OCI-LY7 (cell line): ENCODE measurements around the gene UGT1A4. TPM values are rescaled to one million over a fixed set of nuclear protein-coding genes. Genes with fewer than 3 reads are reported as not detected.

Experiments
- BruUV-seq: library from RNA; stranded (reverse); fragments of 400-500 nt; replicated peaks from 2 replicates; lab custom pipeline; 2021; lab: Mats Ljungman, UMichigan
- CTCF ChIA-PET: fragments of 300-600 bp; sonication (Branson Sonifier 250); formaldehyde crosslinking; loops from one replicate; lab custom pipeline; 2022; ENCODE audit warnings: antibody characterized with exemption; ENCODE audit not compliant: unreplicated experiment; lab: Charles Lee
- POLR2A ChIA-PET: fragments of 300-600 bp; sonication (Branson Sonifier 250); formaldehyde crosslinking; loops from one replicate; lab custom pipeline; 2022; ENCODE audit warnings: antibody characterized with exemption; lab: Charles Lee
- DNase-seq: peaks from one replicate; pipeline ENCODE4 v3.0.0-alpha.2; 2015; ENCODE audit warnings: low spot score
- H2AFZ ChIP-seq: fragments of 200-600 bp; sonication (generic), shearing (Covaris generic); 2 replicates; pipeline ENCODE4 v1.6.1; 2014; ENCODE audit warnings: mild to moderate bottlenecking, antibody characterized with exemption, low read length, moderate library complexity
- H3K27ac ChIP-seq: fragments of 200-600 bp; sonication (generic); 2 replicates; pipeline ENCODE4 v1.5.1; 2014; ENCODE audit warnings: mixed run types, low read depth, mild to moderate bottlenecking, moderate library complexity, low read length, inconsistent platforms; ENCODE audit not compliant: poor library complexity, severe bottlenecking
- H3K36me3 ChIP-seq: fragments of 200-600 bp; sonication (generic); 2 replicates; pipeline ENCODE4 v1.6.1; 2014; ENCODE audit warnings: mild to moderate bottlenecking, antibody characterized with exemption, low read length, moderate library complexity, mixed read lengths; ENCODE audit not compliant: insufficient read depth
- H3K4me1 ChIP-seq: fragments of 200-600 bp; sonication (generic); 2 replicates; pipeline ENCODE4 v1.5.1; 2014; ENCODE audit warnings: mild to moderate bottlenecking, low read length; ENCODE audit not compliant: insufficient read depth, poor library complexity, severe bottlenecking
- H3K4me2 ChIP-seq: fragments of 200-600 bp; sonication (generic); 2 replicates; pipeline ENCODE4 v1.6.1; 2014; ENCODE audit warnings: mild to moderate bottlenecking, low read length
- H3K4me3 ChIP-seq: fragments of 200-600 bp; sonication (generic); 2 replicates; pipeline ENCODE4 v1.5.1; 2014; ENCODE audit warnings: mild to moderate bottlenecking, low read depth, low read length; ENCODE audit not compliant: poor library complexity, severe bottlenecking
- H3K79me2 ChIP-seq: fragments of 200-600 bp; sonication (generic); 2 replicates; pipeline ENCODE4 v1.6.1; 2016; ENCODE audit warnings: low read depth, mild to moderate bottlenecking, low read length, moderate library complexity, mixed read lengths; ENCODE audit not compliant: insufficient read depth
- H3K9me2 ChIP-seq: fragments of 200-600 bp; sonication (generic); 2 replicates; pipeline ENCODE4 v1.6.1; 2016; ENCODE audit warnings: mild to moderate bottlenecking, low read length, mixed read lengths; ENCODE audit not compliant: insufficient read depth
- H3K9me3 ChIP-seq: fragments of 200-600 bp; sonication (generic); 2 replicates; pipeline ENCODE4 v1.6.1; 2014; ENCODE audit warnings: mild to moderate bottlenecking, mixed run types, low read length, mixed read lengths
- H4K20me1 ChIP-seq: fragments of 200-600 bp; sonication (generic); 2 replicates; pipeline ENCODE4 v1.6.1; 2014; ENCODE audit warnings: mild to moderate bottlenecking, antibody characterized with exemption, low read length, moderate library complexity, mixed read lengths; ENCODE audit not compliant: insufficient read depth
- EZH2phosphoT487 ChIP-seq: fragments of 200-600 bp; sonication (generic); IDR thresholded peaks from 2 replicates; pipeline ENCODE4 v1.6.1; 2018; ENCODE audit warnings: low read depth, borderline replicate concordance, mild to moderate bottlenecking, mixed run types, antibody characterized with exemption, low read length, moderate library complexity, mixed read lengths
- intact Hi-C: fragments of 100-400 bp; cut with micrococcal nuclease; formaldehyde crosslinking; loops from one replicate; pipeline ENCODE4 v1.10.0; 2022; ENCODE audit not compliant: unreplicated experiment
- total RNA-seq, 2 experiments: library from RNA; depleted of rRNA in 1 of 2; stranded (reverse); fragments of >200 nt in 1 of 2; shearing (Covaris generic) in 1 of 2; gene quantifications; 2 replicates each; pipeline ENCODE4 v1.2.3, GENCODE V29; 2014 to 2022
- TF ChIP-seq, protein P1 (sequence below): fragments of 200-600 bp; sonication (generic); conservative IDR thresholded peaks from 2 replicates; pipeline ENCODE4 v1.5.1; 2014; ENCODE audit warnings: mild to moderate bottlenecking, antibody characterized with exemption, low read length, moderate library complexity, mixed read lengths

Gene UGT1A4
- total RNA-seq, 2 experiments from 2014 or later = not detected

DNA sequence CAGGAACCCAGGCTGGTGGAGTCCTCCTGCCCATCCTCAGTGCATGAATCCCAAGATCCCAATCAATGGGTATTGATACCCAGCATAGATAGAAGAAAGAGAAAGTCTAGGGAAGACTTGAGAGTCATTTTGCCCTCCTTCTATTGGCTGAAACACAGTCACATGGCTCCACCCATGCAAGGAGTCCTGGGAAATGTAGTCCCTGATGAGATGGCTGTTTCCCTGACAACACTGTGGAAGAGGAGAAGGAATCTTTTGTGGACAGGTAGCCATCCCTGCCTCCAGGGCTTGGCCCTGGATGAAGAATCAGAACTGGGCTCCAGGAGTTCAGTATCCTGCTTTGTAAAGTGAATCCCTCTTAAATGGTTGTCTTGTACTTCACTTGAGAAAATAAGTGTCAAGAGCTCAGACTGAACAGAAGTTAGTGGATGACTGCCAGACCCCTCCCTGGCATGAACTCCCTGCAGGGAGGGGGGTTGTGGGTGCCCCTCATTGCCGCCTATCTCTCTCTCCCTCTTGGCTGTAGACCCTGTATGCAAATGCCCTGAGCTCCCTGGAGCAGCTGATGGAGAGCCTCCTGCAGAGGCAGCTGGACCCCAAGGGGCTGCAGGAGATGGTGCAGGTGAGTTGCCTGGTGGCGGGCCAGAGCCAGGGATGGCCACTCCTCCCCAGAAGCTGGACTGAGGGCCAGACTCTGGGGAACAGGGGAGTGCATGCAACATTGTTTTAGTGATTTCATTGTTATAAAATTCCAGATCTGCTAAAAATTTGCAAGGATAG lies 95.7 kb downstream of the UGT1A4 start:
- no peak overlapping the region for H3K4me2 ChIP-seq
- POLR2A ChIA-PET = no interaction called here

DNA sequence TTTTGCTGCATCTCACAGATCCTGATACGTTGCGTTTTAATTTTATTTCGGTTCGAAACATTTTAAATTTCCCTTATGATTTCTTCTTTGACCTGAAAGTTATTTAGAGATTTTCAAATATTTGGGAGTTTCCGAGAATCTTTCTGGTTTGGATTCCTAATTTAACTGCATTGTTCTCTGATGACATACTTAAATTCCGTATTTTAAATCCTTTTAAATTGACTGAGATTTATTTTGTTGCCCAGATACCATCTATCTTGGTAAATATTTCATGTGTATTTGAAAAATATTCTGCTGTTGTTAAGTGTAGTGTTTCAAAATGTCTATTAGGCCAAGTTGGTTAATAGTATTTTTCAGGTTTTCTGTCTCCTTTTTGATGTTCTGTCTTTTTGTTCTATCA lies 97.3 kb downstream of the UGT1A4 start:
- DNase-seq = no peak
- BruUV-seq = no TSS peak
- Histone ChIP-seq H4K20me1 (no peaks in the 10 kb centered on the region), H3K27ac (no peak overlapping the region), H3K9me3 (no peaks in the 10 kb centered on the region), H3K79me2 (no peaks in the 10 kb centered on the region), H3K4me1 (no peaks in the 10 kb centered on the region), H3K4me3 (no peak overlapping the region), H2AFZ (no peak overlapping the region), H3K4me2 (no peak overlapping the region), H3K9me2 (no peaks in the 10 kb centered on the region), H3K36me3 (no peaks in the 10 kb centered on the region)
- no peak for TF ChIP-seq EZH2phosphoT487
- TF ChIP-seq, protein P1, sequence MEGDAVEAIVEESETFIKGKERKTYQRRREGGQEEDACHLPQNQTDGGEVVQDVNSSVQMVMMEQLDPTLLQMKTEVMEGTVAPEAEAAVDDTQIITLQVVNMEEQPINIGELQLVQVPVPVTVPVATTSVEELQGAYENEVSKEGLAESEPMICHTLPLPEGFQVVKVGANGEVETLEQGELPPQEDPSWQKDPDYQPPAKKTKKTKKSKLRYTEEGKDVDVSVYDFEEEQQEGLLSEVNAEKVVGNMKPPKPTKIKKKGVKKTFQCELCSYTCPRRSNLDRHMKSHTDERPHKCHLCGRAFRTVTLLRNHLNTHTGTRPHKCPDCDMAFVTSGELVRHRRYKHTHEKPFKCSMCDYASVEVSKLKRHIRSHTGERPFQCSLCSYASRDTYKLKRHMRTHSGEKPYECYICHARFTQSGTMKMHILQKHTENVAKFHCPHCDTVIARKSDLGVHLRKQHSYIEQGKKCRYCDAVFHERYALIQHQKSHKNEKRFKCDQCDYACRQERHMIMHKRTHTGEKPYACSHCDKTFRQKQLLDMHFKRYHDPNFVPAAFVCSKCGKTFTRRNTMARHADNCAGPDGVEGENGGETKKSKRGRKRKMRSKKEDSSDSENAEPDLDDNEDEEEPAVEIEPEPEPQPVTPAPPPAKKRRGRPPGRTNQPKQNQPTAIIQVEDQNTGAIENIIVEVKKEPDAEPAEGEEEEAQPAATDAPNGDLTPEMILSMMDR = no peak
- intact Hi-C loops = no loop called here
- POLR2A ChIA-PET = interaction anchor here (0.7 kb wide), 1 partner anchor 1217 kb away, joined by 3 read pairs; no protein-coding TSS in a partner anchor
- CTCF ChIA-PET = no interaction called here

More for the DNA sequence above, 95.7 kb downstream of the UGT1A4 start:
- H3K36me3 ChIP-seq = no peaks in the 10 kb centered on the region
- H3K27ac ChIP-seq = no peak overlapping the region
- H3K9me2 ChIP-seq = no peaks in the 10 kb centered on the region
- intact Hi-C loops = no loop called here
- H3K4me1 ChIP-seq = no peaks in the 10 kb centered on the region
- H3K4me3 ChIP-seq = no peak overlapping the region
- H2AFZ ChIP-seq = no peak overlapping the region
- BruUV-seq = no TSS peak
- DNase-seq = no peak
- CTCF ChIA-PET = no interaction called here
- TF ChIP-seq, protein P1 = no peak
- TF ChIP-seq EZH2phosphoT487 = no peak
- H4K20me1 ChIP-seq = no peaks in the 10 kb centered on the region
- H3K9me3 ChIP-seq = no peaks in the 10 kb centered on the region
- H3K79me2 ChIP-seq = no peaks in the 10 kb centered on the region

DNA sequence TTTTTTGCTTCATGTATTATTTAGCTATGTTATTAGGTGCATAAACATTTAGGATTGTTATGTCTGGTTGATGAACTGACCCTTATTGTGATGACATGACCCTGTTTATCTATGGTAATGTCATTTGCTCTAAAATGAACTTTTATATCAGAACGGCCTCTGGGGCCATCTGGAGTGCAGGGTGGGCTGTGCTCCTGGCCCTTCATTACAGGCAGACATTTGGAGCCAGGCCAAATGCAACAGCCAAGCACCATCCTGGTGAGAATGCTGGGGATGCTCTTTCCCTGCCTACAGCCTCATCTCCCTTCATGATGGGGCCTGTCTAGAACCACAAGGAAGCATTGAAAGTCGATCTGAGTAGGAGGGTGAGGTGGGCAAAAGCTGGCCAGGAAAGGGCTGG lies 97.8 kb downstream of the UGT1A4 start:
- H3K9me3 ChIP-seq = no peaks in the 10 kb centered on the region
- DNase-seq = no peak
- no peaks in the 10 kb centered on the region for H3K4me1 ChIP-seq
- ChIA-PET CTCF (interaction anchor here (1.0 kb wide), 1 partner anchor 48 kb away, joined by 3 read pairs; no protein-coding TSS in a partner anchor), POLR2A (interaction anchor here (0.7 kb wide), 1 partner anchor 1216 kb away, joined by 3 read pairs; no protein-coding TSS in a partner anchor)
- intact Hi-C loops = no loop called here
- H3K79me2 ChIP-seq = no peaks in the 10 kb centered on the region
- no peak overlapping the region for H3K27ac ChIP-seq
- no peaks in the 10 kb centered on the region for H4K20me1 ChIP-seq
- BruUV-seq = no TSS peak
- no peak for TF ChIP-seq EZH2phosphoT487
- TF ChIP-seq, protein P1 = no peak
- no peak overlapping the region for H3K4me3 ChIP-seq
- H2AFZ ChIP-seq = no peak overlapping the region
- H3K4me2 ChIP-seq = no peak overlapping the region
- H3K36me3 ChIP-seq = no peaks in the 10 kb centered on the region
- no peaks in the 10 kb centered on the region for H3K9me2 ChIP-seq
